ENCODE measurements around the gene MPP1.

The MPP1 gene

DNA sequence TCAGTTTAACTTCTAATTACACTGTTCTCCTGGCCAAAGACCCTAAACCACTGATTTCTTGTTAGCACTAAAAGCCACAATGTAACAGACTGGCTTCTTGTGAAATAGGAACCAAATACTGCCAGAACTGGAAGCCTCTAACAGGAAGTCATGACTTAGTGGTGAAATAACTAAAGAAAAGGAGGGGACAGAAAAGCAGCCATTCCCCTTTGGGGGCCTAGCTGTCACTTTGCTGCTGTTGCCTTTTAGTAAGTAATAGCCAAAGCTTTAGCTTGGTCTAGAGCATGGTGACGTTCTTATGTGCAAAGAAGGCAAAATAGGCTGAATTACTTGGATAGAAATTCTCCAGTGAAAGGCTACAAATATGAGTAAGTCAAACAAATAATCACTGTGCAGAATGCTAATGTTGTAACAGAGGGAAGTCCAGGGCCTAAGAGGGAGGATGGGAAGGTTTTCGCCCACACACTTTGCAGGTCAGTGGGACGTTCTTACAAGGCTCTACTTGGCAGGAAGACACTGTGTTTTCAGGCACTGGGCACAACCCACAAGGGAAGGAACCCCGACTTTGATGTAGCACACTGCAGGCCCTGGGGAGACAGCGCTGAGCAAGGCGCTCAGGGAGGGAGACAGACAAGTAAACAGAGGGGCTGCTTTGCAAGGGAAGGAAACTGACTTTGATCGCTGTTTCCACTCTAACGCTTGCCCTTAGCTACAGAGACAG lies 71.1 kb downstream of the MPP1 start:
- H3K4me3 ChIP-seq (replicated peaks; ENCODE audit: insufficient read depth, low read length), result no peak overlapping the region
- H3K27ac ChIP-seq (replicated peaks), result peak overlapping the region; percentile 84
- peak; percentile 68 to 87 for DNase-seq (ENCODE audit: low read depth in 1 of 2, low spot score in 1 of 2)

DNA sequence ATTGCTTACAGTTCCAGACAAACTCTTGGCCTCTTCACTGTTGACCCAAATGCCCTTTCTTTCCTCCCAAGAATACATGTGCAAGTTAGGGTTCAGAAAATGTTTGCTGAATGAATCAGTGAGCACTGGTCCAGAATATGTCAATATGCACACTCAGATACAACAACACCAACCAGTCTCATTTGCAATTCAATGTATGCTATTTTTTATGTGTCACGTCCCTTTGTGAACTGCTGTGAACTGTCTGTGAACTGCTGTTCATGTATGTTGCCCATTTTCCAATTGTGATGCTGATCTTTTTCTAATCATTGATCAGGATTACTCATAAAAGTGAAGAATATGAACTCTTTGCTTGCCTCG lies 72.2 kb downstream of the MPP1 start:
- Histone ChIP-seq H3K27ac (replicated peaks) (peak overlapping the region; percentile 84), H3K4me3 (replicated peaks; ENCODE audit: insufficient read depth, low read length) (no peak overlapping the region), H3K27me3 (ENCODE audit: insufficient read depth, poor library complexity, severe bottlenecking) (no peaks in the 10 kb centered on the region)
- TF ChIP-seq, protein P1, sequence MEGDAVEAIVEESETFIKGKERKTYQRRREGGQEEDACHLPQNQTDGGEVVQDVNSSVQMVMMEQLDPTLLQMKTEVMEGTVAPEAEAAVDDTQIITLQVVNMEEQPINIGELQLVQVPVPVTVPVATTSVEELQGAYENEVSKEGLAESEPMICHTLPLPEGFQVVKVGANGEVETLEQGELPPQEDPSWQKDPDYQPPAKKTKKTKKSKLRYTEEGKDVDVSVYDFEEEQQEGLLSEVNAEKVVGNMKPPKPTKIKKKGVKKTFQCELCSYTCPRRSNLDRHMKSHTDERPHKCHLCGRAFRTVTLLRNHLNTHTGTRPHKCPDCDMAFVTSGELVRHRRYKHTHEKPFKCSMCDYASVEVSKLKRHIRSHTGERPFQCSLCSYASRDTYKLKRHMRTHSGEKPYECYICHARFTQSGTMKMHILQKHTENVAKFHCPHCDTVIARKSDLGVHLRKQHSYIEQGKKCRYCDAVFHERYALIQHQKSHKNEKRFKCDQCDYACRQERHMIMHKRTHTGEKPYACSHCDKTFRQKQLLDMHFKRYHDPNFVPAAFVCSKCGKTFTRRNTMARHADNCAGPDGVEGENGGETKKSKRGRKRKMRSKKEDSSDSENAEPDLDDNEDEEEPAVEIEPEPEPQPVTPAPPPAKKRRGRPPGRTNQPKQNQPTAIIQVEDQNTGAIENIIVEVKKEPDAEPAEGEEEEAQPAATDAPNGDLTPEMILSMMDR (IDR thresholded peaks at IDR 0.05; ENCODE audit: insufficient read depth, low read length), result no peak
- TF ChIP-seq, protein P2, sequence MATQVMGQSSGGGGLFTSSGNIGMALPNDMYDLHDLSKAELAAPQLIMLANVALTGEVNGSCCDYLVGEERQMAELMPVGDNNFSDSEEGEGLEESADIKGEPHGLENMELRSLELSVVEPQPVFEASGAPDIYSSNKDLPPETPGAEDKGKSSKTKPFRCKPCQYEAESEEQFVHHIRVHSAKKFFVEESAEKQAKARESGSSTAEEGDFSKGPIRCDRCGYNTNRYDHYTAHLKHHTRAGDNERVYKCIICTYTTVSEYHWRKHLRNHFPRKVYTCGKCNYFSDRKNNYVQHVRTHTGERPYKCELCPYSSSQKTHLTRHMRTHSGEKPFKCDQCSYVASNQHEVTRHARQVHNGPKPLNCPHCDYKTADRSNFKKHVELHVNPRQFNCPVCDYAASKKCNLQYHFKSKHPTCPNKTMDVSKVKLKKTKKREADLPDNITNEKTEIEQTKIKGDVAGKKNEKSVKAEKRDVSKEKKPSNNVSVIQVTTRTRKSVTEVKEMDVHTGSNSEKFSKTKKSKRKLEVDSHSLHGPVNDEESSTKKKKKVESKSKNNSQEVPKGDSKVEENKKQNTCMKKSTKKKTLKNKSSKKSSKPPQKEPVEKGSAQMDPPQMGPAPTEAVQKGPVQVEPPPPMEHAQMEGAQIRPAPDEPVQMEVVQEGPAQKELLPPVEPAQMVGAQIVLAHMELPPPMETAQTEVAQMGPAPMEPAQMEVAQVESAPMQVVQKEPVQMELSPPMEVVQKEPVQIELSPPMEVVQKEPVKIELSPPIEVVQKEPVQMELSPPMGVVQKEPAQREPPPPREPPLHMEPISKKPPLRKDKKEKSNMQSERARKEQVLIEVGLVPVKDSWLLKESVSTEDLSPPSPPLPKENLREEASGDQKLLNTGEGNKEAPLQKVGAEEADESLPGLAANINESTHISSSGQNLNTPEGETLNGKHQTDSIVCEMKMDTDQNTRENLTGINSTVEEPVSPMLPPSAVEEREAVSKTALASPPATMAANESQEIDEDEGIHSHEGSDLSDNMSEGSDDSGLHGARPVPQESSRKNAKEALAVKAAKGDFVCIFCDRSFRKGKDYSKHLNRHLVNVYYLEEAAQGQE (IDR thresholded peaks at IDR 0.05; ENCODE audit: insufficient replicate concordance, low read depth), result no peak
- TF ChIP-seq SPI1 (IDR thresholded peaks at IDR 0.05; ENCODE audit: borderline replicate concordance, low read depth), result no peak
- no peak for TF ChIP-seq POLR2AphosphoS5 (IDR thresholded peaks at IDR 0.05; ENCODE audit: low read depth)
- no peak for TF ChIP-seq GABPA (IDR thresholded peaks at IDR 0.05; ENCODE audit: low read depth)
- DNase-seq (ENCODE audit: low read depth in 1 of 2, low spot score in 1 of 2), result no peak

More for the DNA sequence above, 71.1 kb downstream of the MPP1 start:
- no peaks in the 10 kb centered on the region for H3K27me3 ChIP-seq (ENCODE audit: insufficient read depth, poor library complexity, severe bottlenecking)
- peak; percentile 44; the same call in 1 of the 2 replicates for TF ChIP-seq GABPA (IDR thresholded peaks at IDR 0.05; ENCODE audit: low read depth)
- TF ChIP-seq, protein P2 (IDR thresholded peaks at IDR 0.05; ENCODE audit: insufficient replicate concordance, low read depth), result no peak
- peak; percentile 58; the same call in 1 of the 2 replicates for TF ChIP-seq SPI1 (IDR thresholded peaks at IDR 0.05; ENCODE audit: borderline replicate concordance, low read depth)
- TF ChIP-seq, protein P1 (IDR thresholded peaks at IDR 0.05; ENCODE audit: insufficient read depth, low read length), result no peak
- TF ChIP-seq POLR2AphosphoS5 (IDR thresholded peaks at IDR 0.05; ENCODE audit: low read depth), result peak; percentile 66

DNA sequence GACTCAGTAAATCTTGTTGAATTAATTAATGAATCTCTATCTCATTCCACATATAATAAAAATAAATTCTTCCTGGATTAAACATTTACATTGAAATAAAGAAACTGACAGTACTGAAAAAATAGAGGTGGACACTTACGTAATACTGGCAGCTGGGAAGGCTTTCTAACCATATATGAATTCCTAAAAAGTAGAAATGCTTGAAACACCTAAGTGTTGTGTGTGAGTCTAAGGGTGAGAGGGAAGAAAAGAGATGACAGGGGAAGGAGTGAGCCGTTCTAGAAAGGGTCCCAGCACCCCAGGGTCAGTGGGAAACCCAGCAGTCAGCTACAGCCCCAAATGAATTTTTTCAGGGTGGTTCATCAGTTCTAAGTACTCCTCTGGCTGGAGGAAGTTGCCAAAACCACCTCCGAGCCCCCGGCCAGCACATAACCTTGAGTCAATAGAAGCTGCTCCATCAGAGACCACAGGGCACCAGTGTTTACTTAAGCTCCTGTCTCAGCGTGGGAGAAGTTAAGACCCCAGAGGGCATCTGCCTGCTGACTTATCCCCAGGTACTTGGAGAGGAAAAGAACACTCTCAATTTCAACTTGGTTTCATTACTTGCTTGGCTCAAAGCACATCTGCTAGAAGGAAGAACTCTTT lies 72.7 kb downstream of the MPP1 start:
- Histone ChIP-seq H3K27ac (replicated peaks) (peak overlapping the region; percentile 84), H3K4me3 (replicated peaks; ENCODE audit: insufficient read depth, low read length) (no peak overlapping the region)
- DNase-seq (ENCODE audit: low read depth in 1 of 2, low spot score in 1 of 2), result peak in 1 of 2 experiments; percentile 66

More for the DNA sequence above, 72.7 kb downstream of the MPP1 start:
- TF ChIP-seq, protein P2 (IDR thresholded peaks at IDR 0.05; ENCODE audit: insufficient replicate concordance, low read depth), result no peak
- H3K27me3 ChIP-seq (ENCODE audit: insufficient read depth, poor library complexity, severe bottlenecking), result no peaks in the 10 kb centered on the region

Data from HL-60 (cell line).